Activated CD8-positive, alpha-beta memory T cell treated with anti-CD3 and anti-CD28 coated beads, Interleukin-2, amount 50 U/mL, for 24 hours (primary cell): Measurements from ENCODE around the gene VSTM1.
"Not testable (repeated sequence)": the region's sequence is repeated elsewhere in the genome, so short reads cannot be mapped to it uniquely, and the experiment has no call there.

Source experiments
- DNase-seq: peaks from one replicate; pipeline ENCODE4 v3.0.0-alpha.2; 2020; ENCODE audit errors: extremely low read depth

VSTM1 gene

GRCh38 chr19:54063350-54064116, at the start of gene VSTM1:
Gene VSTM1, minus strand, starts transcription at chr19:54063897. Its CDS starts 120 bp downstream, at chr19:54063777.
- DNase-seq: no peak

GRCh38 chr19:54109651-54110050, 46.0 kb upstream of the VSTM1 start:
- DNase-seq: no peak

GRCh38 chr19:54108496-54108895, 44.8 kb upstream of the VSTM1 start:
- DNase-seq: no peak

- no peak for DNase-seq
Measured at GRCh38 chr19:54107876-54108490, 44.3 kb upstream of the VSTM1 start.

GRCh38 chr19:54106716-54107115, 43.0 kb upstream of the VSTM1 start:
- no peak for DNase-seq

- no peak for DNase-seq
Measured at GRCh38 chr19:54105796-54106195, 42.1 kb upstream of the VSTM1 start.

GRCh38 chr19:54104998-54105715, 41.5 kb upstream of the VSTM1 start:
- no peak for DNase-seq

- DNase-seq: peak; percentile 90
Measured at GRCh38 chr19:54102421-54103169, 38.9 kb upstream of the VSTM1 start, which contains the start of gene NDUFA3. Gene NDUFA3, plus strand, starts transcription at chr19:54102855. Its CDS starts 24 bp downstream, at chr19:54102879.

- no peak for DNase-seq
Measured at GRCh38 chr19:54100561-54100960, 36.9 kb upstream of the VSTM1 start, which contains the start of gene OSCAR. Gene OSCAR, minus strand, starts transcription at chr19:54100803. Its CDS starts 11 bp downstream, at chr19:54100792.

- not testable (repeated sequence) for DNase-seq
Measured at GRCh38 chr19:54099903-54100255, 36.2 kb upstream of the VSTM1 start.

- DNase-seq: no peak
Measured at GRCh38 chr19:54099190-54099902, 35.6 kb upstream of the VSTM1 start.

- no peak for DNase-seq
Measured at GRCh38 chr19:54096617-54097106, 33.0 kb upstream of the VSTM1 start.

GRCh38 chr19:54095859-54096616, 32.3 kb upstream of the VSTM1 start:
- DNase-seq: not testable (repeated sequence)

GRCh38 chr19:54095136-54095858, 31.6 kb upstream of the VSTM1 start:
- no peak for DNase-seq

GRCh38 chr19:54094426-54095000, 30.8 kb upstream of the VSTM1 start:
- DNase-seq: no peak

GRCh38 chr19:54084410-54084809, 20.7 kb upstream of the VSTM1 start:
- DNase-seq: no peak

- no peak for DNase-seq
Measured at GRCh38 chr19:54081032-54081431, 17.3 kb upstream of the VSTM1 start, which contains the start of gene TARM1. Gene TARM1, minus strand, starts transcription at chr19:54081365. Its CDS starts 25 bp downstream, at chr19:54081340.

GRCh38 chr19:54077334-54077733, 13.6 kb upstream of the VSTM1 start:
- no peak for DNase-seq

- no peak for DNase-seq
Measured at GRCh38 chr19:54074851-54075250, 11.2 kb upstream of the VSTM1 start.
